ENCODE results near the gene RAB36.

GRCh38 chr22:23205339-23206049 is 60.2 kb downstream of the RAB36 start:
- TF ChIP-seq CTCF (IDR thresholded peaks at IDR 0.05) (no peak), POLR2A (IDR thresholded peaks at IDR 0.05) (no peak)
